Measurements from ENCODE around the gene PLEKHA6.
A peak's percentile ranks its signal among the peaks of the same experiment; 100 is the strongest.

Gene PLEKHA6

DNA sequence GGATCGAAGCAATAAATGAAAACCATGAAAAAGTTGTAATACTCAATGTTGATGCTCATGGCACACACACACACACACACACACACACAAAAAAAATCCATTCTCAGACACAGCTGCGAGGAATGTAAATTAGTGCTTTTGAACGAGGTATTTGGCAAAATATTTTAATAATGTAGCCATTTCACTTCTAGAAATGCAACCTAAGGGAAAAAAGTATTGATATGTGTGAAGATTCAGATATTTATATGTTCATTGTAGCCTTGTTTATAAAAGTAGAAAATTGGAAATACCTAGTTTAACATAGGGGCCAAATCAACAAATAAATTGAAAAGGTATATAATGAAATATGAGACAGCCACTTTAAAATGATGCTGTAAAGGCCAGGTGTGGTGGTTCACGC, 3.8 kb downstream of the PLEKHA6 start:
- DNase-seq: no peak

DNA sequence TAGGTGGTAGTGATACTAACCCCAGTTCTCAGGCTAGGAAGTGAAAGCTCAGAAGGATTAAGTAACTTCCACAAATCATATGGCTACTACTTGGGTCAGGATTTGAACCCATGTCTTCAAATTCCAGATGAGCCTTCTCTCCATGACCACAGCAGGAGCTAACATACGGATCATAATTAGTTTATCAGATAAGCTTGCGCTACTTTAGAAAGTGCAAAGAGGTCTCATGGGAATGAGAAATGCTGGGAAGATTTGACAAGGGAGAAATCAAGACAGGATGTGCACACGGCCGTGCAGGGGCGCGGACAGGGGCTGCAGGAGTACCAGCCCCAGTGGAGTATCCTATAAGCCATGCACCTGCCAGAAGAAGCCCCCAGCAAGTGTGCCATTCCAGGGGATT, 5.2 kb downstream of the PLEKHA6 start:
- DNase-seq: no peak

DNA sequence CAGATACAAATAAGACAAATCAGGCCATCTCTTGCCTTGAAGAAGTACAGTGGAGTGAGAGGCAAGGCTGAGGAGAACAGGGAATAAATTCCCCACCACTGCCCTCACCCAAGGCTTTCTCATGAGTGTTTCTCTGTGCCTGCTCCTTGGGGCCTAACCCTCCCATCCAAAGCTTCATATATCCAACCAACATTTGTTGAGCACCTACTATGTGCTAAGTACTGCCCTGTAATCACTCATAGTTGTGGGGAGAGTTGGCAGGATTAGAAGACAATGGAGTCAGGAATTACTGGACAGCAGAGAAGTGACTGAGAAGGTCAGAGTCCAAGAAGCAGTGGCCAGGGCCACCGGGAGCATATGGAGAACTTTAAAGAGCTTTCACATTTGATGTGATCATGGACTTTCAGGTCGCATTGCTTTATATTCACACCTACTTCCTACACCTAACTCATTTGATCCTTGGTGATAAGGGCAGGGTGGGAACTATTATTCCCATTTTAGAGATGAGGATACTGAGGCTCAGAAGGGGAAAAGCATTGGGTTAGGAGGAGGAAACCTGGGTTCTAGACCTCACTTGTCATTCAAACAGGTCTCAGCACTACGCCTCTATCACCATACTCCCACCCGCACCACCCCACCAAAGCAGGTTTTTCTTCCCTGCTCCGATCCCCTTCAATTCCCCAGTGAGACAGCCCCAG, 6.4 kb downstream of the PLEKHA6 start:
- DNase-seq: no peak

DNA sequence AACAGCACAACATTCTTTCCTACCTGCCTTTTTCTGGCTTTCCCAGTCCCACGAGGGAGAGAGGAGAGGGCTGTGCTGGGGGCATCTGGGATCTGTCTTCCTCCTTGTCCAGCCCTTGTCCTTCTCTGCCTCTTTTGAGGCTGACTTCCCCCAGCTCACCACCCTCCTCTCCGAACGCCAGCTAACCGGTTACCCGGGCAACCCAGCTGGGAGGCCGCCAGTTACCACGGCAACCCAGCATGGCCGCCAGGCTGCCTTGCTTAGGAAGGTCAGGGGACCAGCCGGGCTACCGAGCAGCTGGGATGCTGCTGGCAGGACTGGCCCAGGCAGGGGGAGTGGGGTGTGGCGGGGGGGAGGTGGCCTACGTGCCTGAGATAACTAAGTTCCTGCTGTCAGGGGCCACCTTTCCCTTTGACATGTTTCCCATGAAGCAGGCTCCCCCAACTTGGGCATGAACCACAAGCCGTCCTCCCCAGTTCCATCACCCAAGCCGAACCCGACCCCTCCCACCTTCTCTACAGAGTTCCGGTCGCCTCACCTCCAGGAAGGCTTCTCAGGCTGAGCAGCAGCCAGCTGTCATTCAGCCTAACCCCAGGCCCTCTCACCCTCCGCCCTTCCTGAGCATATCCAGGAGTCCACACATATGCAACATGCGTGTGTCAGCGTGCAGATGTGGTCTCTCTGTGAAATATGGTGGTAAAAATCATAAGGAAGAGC, 8.7 kb downstream of the PLEKHA6 start:
- DNase-seq: no peak

DNA sequence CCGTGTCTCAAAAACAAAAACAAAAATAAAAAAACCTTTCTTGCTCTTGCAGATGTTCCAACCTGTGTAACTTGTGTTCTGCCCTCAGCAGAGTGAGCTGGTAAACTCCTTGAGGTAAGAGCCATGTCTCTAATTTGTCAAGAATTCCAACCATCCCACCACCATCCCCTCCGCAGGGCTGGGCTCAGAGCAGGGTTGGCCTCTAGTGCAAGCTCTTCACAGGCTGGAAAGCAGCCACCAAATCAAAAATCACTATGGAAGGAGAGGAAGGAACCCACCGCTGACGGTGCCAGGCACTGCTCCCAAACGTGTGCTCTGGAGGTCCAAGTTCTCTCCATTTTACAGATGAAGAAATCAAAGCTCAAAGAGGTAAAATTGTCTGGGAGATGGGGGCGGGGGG, 9.4 kb downstream of the PLEKHA6 start:
- no peak for DNase-seq

DNA sequence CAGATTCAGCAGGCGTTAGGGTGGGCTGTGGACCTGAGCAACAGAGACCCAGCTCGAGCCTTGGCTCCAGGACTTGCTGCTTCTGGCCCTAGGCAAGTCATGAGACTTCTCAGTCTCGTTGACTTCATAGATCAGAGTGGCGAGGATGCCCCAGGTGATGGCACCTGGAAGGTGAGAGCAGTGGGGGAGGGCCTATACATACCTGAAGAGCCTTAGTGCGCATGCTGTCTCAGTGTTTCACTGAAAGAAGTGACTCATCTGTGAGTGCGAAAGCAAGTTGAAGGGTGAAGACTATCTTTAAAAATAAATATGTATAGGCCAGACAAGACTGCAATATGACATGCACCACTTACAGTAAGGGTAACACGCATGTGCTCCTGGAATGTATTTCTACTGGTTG, 10.1 kb downstream of the PLEKHA6 start:
- DNase-seq: no peak

DNA sequence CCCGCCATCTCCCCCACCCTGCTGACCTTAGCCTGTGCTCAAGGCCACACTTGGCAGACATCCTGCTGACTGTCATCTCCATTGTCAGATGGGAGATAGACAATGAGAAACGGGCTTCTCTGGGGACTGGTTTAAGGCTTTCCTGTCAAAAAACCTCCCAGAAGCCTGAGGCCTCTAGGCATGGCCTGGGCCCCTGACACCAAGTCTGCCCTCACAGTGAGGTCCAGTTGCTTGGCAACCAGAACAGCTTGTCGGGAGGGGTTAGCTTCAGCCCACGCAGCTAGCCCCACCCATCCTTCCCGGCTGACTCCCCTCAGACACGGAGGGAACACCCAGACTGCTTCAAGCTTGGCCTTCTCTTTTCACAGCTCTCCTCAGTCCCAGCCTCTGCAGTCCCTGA, 11.0 kb downstream of the PLEKHA6 start:
- DNase-seq: no peak

DNA sequence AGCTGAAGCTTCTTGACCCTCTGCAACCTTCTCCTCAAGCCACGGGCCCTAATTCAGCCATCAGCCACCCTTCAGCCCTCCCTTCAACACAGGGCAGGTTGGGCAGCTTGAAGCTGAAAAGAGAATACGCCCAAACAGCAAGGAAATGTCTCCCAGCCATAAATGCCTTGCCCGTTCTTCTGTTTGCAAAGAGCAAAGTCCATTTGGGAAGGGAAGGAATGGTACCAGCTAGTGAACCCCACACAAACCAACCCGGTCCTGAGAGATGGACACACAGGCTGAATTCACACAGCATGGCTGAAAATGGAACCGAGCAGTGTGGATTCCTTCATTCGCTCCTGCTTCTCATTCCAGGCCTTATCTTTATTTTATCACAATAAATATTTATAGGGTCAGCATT, 11.5 kb downstream of the PLEKHA6 start:
- no peak for DNase-seq

DNA sequence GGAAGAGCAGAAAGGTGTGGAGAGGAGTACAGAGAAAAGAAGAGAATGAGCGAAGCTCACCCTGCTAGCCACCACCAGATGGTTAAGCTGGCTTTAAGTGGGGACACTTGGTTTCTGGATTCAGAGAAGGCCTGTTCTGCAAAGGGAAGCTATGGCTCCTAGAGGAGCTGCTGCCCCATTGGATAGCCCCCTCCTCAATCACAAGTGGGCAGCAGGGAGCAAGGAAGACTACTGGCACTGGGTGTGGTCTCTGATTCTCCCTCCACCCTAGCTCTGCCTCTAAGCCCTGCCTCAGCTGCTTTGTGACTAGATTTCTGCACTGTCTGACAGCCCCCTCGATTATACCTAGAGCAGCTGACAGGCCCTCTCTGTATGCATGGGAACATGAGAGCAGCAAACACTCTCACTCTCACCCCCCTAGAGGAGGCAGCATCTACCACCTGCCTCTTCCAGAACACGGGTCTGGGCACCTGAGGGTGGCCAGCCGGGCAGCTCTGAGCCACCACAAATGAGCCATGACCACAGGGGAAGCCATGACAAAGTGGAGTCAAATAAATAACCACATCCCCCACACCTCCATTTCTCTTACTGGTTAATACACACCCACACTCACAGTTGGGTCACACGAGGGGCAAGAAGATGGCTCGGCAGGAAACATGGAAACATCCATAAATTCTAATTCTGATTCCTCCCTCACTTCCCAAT, 13.6 kb downstream of the PLEKHA6 start:
- DNase-seq: no peak

DNA sequence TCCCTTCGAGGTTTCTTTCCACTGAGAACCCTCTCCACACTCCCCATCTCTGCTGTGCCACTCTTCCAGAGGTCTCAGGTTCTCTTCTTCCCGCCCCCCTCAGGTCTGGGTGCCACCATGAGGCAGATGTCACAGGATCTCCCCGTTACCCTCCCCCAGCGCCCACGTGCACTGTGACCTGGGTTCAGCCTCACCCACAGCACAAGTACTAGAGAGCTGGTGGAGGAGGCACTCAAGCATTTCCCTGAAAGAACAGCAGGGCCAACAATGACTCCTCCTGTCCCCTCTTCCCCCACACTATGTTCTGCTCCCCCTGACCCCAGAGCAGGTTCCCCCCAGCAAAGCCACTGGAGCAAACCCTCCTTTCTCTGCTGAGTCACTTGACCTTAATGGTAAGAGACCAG, 14.3 kb downstream of the PLEKHA6 start:
- peak in 1 of 2 donors; percentile 22 for DNase-seq

DNA sequence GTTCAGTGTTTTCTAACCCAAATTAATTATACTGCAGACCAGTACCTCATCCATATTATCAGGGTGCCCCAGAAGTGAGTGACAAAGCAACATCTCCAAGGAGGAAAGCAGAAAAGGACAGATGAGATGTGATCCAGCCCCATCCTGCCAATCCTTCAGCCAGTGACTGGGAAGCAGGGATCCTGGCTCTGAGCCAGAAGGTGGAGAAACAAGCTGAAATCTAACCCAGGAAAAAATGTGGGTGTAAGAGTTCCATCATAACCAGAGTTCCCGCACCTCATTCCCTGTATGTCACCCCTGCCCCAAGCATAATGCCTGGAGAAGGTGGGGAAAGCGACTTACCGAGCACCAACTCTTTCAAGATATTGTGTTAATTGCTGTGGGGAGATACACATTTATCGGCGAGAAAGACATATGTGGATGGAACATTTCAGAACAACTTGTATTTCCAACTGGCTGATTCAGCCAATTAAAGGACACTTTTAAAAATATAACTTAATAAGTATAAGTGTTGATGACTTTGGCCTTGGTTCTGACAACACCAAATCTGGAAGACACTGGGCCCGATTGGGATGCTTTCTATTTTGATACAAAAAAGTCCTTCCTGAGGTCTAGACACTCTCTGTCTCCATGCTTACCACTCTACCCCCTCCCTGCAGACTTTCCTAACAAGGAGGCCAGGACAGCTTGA, 14.9 kb downstream of the PLEKHA6 start:
- DNase-seq: no peak

DNA sequence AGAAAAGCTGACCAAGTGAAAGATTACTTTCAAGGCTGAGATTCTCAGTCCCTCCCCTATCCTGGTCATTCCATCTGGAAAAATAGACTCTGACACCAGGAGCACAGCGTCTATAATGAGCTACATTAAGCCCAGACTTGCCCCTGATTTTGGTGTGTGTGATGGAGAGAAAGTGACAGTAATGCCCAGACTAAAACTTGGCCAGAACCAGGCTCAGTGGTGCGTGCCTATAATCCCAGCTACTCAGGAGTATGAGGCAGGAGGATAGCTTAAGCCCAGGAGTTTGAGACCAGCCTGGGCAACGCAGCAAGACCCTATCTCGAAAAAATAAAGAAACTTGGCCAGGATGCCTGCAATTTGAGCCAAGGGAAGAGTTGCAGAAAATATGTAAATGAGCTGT, 15.9 kb downstream of the PLEKHA6 start:
- no peak for DNase-seq

DNA sequence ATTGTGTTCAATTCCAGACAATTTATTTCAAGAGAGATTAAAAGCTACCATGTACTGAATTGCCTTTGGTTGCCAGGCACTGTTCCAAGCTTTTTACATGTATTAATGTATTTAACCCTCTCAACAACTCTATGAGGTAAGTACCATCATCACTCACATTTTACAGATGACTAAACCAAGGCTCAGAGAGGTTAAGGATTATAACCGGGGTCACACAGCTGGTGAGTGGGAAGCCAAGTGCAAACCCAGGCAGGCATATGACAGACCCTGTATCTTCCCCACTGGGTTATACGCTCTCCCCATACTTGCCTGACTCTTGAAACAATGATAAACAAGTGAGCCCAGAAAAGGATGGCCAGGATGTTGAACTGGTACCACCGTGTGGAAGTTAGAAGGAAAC, 16.5 kb downstream of the PLEKHA6 start:
- DNase-seq: no peak

DNA sequence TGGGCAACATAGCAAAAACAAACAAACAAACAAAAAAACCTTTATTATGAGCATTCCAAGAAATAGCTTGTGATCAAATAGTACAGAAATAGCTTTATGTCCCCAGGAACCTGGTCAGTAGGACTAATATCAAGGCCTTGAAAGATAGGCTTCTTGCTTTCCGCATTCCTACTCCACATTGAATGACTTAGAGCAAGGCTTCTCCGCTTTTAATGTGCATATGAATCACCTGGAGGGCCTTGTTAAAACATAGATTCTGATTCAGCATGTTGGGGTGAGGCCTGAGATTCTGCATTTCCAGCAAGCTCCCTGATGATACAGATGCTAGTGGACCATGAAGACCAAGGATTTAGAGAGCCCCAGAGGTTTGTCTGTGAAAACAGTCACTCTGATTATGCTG, 17.4 kb downstream of the PLEKHA6 start:
- no peak for DNase-seq

DNA sequence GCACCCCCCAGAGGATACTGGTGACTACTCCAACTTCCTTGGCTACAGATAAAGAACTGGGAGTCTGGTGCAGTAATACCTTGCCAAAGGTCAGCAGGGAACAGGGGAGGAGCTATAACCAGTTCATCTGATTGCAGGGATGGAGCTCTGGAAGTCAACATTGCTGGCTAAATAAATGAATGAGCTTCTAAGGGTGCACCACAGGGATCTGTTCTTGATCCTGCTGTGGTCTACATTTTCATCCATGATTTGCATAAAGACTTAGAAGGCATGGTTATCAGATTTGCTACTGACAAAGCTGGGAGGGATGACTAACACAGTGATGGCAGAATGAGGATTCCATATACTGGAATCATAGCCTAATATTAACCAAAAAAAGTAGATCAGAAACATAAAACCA, 18.3 kb downstream of the PLEKHA6 start:
- DNase-seq: no peak

DNA sequence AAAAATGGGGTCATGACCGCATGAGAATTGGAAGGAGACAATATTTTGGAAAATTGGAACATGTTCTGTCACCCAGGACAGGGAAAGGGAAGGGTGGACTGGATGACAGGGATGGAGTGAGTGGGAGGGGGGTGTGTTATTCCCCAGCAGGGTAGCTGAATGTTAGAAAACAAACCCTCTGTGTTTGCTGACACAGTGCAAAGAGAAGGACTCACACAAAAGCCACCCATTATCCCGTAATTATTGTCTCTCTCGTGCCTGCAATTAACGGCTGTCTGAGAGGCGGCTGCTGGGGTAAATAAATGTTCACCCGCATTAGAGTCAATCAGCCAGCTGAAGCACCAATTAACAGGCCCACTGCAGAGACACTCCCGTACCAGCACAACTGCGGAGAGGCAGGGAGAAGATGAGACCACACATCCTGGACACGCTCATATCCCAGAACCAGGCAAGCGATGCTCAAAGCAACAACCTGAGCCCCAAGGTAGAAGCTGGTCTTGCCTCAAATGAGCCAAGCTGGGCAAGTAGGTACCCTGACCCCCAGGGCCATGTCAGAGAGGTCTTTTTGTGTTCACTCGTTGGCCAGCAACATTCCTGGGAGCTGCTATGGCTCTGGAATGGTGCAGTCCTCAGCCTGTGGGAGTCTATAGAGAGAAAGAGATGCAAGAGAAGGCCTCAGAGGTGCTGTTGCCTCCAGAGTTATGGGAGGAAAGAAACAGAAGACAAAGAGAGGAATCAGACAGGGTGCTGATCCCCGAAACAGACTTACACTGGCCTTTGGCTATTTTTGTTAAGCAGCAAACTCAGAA, 19.4 kb downstream of the PLEKHA6 start:
- no peak for DNase-seq

DNA sequence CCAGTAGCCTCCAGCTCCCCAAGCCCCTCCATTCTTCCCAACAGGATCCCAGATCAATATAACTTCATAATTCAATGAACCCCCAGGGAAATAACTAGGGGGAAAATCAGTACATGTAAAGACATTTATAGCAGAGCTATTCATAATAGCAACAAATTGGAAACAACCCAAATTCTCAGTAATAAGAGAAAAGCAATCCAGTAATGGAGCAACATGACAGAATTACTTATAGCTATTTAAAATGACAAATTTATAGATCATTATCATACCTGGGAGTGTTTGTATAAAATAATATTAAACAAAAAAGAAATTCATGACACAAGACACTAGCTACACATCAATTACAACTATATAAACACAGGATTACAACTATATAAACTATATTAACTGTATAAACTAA, 20.2 kb downstream of the PLEKHA6 start:
- DNase-seq: no peak

DNA sequence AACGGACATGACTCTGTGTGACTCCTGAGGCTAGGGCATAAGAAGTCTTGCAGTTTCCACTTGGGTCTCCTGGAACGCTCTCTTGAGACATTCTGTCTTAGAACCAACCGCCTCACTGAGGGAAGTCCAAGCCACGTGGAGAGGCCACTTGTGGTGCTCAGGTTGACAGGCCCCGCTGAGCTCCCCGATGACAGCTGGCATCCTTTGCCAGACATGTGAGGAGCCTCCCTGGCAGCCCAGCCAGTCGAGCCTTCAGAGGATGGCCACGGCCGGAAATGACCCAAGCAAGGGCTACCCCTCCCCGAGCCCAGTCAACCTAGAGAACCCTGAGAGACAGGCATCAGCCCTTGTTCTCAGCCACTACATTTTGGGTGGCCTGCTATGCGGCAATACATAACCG, 20.7 kb downstream of the PLEKHA6 start:
- no peak for DNase-seq

DNA sequence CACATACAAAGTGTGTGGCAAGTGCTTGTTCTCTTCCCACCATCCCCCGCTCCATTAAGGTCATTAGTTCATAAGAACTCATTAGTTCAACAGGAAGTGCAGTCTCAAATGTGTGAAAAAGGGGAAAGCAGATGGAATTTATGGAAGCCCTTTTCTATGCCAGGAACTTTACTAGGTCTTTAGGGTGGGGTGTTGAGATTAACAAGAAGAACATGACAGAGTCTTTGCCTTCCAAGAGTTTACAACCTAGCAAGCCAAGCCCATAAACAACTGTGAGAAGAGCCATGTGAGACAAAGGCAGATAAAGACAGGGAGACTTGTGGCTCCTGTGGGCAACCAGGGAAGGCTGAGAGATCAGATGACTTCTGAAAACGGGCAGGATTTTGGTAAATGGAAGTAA, 21.4 kb downstream of the PLEKHA6 start:
- no peak for DNase-seq

DNA sequence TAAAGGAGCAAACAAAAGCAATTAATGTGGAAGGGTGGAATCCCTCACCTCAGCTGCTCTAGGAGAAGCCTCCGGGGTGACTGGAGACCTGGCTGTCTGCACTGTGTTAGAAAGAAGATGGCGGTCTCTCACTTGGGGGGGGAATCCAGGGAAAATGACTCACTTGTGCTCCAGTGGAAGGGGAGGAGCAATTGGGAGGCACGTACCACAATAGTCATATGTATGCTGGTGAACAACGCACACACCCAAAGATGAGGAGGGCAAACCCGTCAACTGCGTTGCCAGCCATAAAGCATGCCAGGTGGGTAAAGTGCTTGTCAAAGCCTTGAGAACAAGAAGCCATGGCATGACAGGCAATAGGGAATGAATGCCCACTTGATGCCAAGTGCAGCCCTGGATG, 22.1 kb downstream of the PLEKHA6 start:
- no peak for DNase-seq

DNA sequence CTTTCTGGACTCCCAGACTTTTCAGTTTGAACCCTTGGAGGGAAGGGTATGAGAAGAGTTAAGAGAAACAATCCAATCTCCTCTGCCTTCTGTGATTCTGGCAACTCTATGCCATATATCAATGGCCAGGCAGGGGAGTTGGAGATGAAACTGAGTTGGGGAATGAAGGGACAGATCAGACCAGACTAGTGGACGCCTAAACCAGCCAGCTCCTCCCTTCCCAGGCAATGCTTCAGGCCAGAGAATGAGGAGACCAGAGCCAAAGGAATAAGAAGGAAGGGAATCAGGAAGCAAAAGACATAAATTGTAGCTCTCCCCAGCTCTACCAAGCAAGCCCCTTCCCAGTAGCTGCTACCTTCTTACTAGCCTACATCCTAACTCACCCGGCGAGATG, 22.7 kb downstream of the PLEKHA6 start:
- no peak for DNase-seq

DNA sequence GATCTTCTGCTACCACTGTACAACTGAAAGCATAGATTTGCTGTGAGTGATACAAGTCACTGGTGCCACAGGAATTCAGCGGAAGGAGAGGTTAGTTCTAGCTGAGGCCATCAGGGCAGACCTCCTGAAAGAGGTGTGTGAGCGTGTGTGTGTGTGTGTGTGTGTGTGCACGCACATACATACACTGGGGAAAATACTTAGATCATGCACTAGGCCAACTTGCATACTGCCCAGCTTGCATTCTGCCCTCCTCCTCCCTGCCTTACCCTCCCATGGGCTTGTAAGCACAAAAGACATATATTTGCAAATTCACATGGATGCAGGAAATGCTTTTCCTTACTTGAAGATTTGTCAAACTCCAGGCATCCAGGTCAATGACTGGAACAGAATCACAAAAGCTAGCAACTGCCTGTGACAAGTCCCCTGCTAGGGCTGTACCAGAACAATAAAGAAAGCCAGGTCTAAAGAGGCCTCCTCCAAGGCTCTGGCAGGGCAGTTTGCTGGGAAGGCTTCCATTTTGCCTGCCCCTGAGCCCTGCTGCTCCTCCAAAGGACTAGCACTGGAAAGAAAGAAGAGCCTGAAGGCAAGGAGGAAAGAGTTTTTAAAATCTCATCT, 23.2 kb downstream of the PLEKHA6 start:
- DNase-seq: no peak

Data from inflammatory macrophage (primary cell).